GM13976 (cell line): ENCODE data around the gene BIN1.

Source experiments
- DNase-seq: peaks from one replicate; pipeline ENCODE4 v3.0.0; 2012; ENCODE audit warnings: low spot score
- CTCF ChIP-seq: IDR thresholded peaks from 2 replicates; pipeline ENCODE4 v1.5.1; 2012; ENCODE audit warnings: borderline replicate concordance, mild to moderate bottlenecking; ENCODE audit not compliant: insufficient read depth; ENCODE audit errors: extremely low read depth, missing control alignments, control extremely low read depth
- in situ Hi-C: fragments of 300-500 bp; cut with MboI; formaldehyde crosslinking; loops from one replicate; pipeline ENCODE4 v1.12.0; 2022; ENCODE audit warnings: low sequenced_read_pairs, mixed read lengths, inconsistent platforms; ENCODE audit not compliant: unreplicated experiment

BIN1 gene

DNA sequence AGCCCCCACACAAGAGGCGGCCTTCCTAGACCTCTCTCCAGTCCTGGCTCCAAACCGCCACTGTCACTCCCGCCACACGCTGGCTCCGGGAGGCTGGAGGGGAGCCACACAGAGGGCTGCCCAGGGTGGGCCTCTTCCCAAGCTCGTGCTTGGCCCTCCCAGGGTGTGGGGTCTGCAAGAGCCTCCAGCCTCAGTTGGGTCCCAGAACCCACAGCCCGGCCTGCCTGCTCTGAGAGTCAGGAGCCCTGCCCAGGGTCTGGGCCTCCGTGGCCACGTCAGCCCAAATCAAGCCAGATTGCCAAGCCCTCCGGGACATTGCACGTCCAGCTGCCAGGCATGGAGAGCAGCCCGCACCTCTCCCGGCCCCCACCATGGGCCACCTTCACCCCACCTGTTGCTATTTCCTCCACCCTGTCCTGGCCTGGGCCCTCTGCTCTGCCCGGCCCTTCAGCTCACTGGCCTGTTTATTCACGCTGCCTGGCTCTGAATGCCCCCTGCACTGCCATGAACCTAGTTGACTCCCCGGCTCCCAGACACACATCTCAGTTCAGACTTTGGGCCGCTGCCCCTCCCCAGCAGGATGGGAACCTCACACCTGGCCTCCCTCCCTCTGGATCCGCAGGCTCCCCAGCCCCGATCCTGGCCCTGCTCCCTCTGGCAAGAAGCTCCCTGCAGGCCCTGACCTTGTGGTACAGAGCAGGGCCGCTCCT is 61.0 kb downstream of the BIN1 start:
- peak; percentile 17 for DNase-seq
- in situ Hi-C loops = no loop called here
- TF ChIP-seq CTCF = no peak

DNA sequence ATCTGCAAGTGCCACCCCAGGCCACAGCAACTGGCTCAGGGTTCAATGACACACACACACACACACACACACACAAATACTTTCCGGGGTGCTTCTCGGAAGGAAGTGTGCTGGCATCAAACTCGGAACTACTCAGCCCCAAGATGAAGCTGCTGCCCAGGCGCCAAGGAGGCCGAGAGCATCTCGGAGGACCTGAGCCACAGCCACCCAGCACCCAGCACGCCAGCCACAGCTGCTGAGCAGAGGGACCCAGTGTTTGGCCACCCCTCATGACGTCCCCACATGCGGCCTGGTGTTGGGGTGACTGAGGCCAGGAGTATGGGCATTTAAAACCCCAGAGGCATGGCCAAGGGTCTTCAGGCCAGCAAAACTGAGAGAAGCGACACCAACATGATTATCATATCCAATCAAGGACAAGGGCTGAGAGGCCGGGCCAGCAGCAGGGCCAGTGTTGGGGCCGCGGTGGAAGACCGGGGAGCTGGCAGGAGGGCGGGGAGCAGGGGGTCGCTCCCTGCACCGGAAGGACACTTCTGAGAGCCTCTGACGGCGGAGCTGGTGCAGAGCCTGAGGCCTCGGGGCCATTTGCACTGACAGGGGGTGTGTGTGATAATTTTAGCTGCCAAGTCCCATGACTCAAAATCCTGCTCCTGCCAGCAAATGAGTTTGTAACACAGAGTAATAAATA is 61.8 kb downstream of the BIN1 start:
- no peak for TF ChIP-seq CTCF
- in situ Hi-C loops = no loop called here
- DNase-seq = no peak

- no peak for DNase-seq
- in situ Hi-C loops = no loop called here
- no peak for TF ChIP-seq CTCF
Measured at GRCh38 chr2:127044165-127044718, 62.7 kb downstream of the BIN1 start.

GRCh38 chr2:127043367-127044164 is 63.4 kb downstream of the BIN1 start:
- DNase-seq = no peak
- in situ Hi-C loops = no loop called here
- no peak for TF ChIP-seq CTCF

DNA sequence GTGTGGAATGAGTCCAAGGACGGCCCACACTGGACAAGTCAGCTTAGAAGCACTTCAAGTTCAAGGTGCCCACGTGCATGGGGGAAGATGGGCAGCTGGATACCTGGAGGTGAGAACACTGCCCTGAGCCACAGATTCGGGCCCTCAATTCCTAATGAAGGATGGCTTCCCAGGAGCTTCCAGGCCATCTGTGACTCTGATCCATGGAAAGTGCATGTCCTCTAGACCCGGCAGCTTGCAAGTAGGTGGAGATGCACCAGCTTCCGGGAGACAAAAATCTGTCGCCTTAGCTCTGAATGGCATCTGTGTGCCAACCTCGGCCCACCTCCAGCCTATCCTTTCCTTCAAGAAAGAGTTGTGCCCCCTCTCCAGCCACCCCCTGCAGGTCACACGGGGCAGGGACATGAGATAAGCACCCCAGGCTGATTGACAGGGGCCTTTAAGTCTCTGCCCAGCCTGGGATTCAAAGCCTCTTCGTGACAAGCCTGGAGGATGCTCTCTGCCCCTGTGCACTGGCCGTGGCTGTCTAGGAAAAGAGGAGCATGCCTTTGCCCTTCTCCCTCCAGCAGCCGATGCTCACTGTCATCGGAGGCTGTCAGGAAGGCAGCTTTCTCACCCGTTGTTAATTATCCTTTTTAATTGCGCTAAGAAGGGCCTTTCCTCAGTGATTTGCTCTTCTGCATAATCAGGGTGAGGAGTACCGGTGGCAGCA is 65.5 kb downstream of the BIN1 start:
- no peak for TF ChIP-seq CTCF
- peak; percentile 26 for DNase-seq
- in situ Hi-C loops = no loop called here

DNA sequence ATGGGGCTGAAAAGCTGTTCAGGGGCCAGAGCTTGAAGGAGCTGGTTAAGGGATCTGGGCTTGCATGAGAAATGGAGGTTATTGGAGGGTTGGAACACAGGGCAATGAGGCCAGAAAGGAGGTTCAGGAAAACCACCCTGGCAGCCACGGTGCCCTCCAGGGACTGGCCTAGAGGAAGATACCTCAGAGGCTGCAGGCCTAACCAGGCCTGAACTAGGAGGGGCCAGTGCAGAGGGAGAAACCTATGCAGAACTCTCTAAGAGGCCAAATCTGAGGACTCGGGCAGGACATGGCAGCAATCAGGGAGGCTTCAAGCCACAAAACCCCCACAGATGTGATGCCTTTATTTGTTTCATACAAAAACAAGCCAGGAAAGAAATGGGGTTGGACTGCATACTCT is 66.8 kb downstream of the BIN1 start:
- no peak for TF ChIP-seq CTCF
- no peak for DNase-seq
- in situ Hi-C loops = no loop called here
